ENCODE results near the gene WNT1.

DNA sequence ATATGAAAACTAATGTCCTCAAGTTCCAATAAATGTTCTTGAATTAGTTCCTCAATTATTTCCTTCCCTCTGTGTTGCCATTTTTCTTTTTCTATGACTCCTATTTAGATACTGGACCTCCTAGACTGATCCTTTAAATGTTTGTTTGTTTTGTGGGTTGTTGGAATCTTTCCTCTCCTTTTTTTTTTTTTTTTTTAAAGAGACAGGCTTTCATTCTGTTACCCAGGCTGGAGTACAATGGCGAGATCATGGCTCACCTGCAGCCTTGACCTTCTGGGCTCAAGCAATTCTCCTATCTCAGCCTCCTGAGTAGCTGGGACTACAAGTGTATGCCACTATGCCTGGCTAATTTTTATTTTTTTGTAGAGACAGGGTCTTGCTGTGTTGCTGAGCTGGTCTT lies 30.8 kb downstream of the WNT1 start:
- TF ChIP-seq, protein P1, sequence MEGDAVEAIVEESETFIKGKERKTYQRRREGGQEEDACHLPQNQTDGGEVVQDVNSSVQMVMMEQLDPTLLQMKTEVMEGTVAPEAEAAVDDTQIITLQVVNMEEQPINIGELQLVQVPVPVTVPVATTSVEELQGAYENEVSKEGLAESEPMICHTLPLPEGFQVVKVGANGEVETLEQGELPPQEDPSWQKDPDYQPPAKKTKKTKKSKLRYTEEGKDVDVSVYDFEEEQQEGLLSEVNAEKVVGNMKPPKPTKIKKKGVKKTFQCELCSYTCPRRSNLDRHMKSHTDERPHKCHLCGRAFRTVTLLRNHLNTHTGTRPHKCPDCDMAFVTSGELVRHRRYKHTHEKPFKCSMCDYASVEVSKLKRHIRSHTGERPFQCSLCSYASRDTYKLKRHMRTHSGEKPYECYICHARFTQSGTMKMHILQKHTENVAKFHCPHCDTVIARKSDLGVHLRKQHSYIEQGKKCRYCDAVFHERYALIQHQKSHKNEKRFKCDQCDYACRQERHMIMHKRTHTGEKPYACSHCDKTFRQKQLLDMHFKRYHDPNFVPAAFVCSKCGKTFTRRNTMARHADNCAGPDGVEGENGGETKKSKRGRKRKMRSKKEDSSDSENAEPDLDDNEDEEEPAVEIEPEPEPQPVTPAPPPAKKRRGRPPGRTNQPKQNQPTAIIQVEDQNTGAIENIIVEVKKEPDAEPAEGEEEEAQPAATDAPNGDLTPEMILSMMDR (IDR thresholded peaks at IDR 0.05): no peak
- TF ChIP-seq POLR2A (IDR thresholded peaks at IDR 0.05): no peak
